HG03196 (cell line): Measurements from ENCODE around the gene SMCR8.
A peak's percentile ranks its signal among the peaks of the same experiment; 100 is the strongest.
"Not testable (repeated sequence)": the region's sequence is repeated elsewhere in the genome, so short reads cannot be mapped to it uniquely, and the experiment has no call there.

Source experiments
- ATAC-seq: cut with Tn5 transposase; IDR thresholded peaks from one replicate; pipeline ENCODE4 v1.9.1; 2021; ENCODE audit not compliant: unreplicated experiment

SMCR8 gene, protein sequence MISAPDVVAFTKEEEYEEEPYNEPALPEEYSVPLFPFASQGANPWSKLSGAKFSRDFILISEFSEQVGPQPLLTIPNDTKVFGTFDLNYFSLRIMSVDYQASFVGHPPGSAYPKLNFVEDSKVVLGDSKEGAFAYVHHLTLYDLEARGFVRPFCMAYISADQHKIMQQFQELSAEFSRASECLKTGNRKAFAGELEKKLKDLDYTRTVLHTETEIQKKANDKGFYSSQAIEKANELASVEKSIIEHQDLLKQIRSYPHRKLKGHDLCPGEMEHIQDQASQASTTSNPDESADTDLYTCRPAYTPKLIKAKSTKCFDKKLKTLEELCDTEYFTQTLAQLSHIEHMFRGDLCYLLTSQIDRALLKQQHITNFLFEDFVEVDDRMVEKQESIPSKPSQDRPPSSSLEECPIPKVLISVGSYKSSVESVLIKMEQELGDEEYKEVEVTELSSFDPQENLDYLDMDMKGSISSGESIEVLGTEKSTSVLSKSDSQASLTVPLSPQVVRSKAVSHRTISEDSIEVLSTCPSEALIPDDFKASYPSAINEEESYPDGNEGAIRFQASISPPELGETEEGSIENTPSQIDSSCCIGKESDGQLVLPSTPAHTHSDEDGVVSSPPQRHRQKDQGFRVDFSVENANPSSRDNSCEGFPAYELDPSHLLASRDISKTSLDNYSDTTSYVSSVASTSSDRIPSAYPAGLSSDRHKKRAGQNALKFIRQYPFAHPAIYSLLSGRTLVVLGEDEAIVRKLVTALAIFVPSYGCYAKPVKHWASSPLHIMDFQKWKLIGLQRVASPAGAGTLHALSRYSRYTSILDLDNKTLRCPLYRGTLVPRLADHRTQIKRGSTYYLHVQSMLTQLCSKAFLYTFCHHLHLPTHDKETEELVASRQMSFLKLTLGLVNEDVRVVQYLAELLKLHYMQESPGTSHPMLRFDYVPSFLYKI

DNA sequence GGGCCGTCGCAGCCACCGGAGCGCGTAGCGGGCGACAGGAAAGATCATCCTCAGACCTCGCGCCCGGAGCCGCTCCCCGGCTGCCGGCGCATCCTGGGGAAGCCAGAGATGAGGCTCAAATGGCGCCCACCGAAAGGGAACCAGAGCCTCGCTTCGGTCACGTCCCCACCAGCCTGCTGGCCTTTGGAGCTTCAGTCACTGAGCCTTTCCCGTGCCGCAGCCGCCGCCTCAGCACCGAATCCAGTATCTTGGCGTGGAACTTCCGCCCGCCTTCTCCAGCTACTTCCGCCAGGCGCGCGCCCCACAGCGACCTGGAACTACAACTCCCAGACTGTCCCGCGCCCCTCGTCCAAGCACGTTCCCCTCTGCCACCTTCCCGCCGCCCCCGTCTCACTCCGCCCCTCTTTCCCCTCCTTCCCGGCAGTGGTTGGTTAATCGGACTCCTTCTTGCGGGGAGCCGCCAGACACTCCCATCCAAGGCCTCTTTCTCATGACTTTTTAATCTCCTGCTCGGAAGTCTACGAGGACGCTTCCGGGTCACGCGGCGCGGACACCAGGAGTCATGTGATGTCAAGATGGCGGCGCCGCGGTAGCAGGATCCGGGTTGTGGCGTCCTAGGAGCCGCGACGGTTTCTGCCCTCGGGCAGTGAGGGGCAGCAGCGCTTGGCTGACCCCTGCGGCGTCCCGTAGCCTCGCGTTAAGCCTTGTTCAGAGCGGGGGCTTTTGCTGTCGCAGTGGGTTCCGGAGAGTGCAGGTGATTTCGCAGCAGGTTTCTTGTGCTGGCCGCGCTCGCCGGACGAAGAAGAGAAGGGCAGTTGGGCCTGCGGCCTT, at the start of gene SMCR8, which contains the start of gene TOP3A:
Gene SMCR8, plus strand, starts transcription at position 563 of the 831 bp plus-strand sequence. CDS start 497 bp downstream, outside the sequence.
Gene TOP3A, minus strand, starts transcription at position 264 of the 831 bp plus-strand sequence. Its CDS starts 216 bp downstream, at position 48.
- ATAC-seq = peak; percentile 73

- ATAC-seq = no peak
Measured at GRCh38 chr17:18267366-18267765, 47.7 kb upstream of the SMCR8 start.

DNA sequence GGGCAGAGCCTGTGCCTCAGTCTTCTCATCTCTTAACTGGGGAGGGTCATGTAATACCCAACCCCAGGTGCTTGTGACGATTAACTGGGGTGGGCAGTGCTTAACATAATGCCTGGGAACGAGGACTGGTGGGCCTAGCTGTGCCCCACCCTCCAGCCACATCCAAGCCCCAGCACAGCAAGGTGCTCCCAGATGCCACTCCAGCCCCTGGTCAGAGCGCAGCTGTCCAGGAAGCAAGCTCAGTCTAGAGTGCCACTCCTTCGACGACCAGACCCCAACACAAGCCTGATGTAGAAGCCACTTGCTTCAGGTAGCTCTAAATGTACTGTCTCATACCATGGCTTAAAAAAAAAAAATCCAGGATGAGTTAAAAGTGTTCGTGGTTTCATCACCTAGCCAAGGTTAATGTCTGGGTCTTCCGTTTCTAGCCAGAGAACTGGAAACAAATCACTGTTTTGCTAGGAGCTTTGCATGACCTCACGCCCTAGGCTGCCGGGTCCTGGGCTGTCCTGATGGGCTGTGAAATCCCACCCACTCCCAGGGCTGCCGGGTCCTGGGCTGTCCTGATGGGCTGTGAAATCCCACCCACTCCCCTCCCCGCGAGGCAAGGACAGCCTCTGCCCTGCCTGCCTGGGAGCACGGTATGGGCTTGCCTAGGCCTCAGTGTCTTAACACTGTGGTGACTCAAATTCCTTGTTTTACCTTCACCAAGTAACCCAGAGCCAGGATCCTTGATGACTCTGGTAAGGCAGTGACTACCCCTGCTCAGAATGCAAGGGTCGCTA, 47.0 kb upstream of the SMCR8 start:
- no peak for ATAC-seq

DNA sequence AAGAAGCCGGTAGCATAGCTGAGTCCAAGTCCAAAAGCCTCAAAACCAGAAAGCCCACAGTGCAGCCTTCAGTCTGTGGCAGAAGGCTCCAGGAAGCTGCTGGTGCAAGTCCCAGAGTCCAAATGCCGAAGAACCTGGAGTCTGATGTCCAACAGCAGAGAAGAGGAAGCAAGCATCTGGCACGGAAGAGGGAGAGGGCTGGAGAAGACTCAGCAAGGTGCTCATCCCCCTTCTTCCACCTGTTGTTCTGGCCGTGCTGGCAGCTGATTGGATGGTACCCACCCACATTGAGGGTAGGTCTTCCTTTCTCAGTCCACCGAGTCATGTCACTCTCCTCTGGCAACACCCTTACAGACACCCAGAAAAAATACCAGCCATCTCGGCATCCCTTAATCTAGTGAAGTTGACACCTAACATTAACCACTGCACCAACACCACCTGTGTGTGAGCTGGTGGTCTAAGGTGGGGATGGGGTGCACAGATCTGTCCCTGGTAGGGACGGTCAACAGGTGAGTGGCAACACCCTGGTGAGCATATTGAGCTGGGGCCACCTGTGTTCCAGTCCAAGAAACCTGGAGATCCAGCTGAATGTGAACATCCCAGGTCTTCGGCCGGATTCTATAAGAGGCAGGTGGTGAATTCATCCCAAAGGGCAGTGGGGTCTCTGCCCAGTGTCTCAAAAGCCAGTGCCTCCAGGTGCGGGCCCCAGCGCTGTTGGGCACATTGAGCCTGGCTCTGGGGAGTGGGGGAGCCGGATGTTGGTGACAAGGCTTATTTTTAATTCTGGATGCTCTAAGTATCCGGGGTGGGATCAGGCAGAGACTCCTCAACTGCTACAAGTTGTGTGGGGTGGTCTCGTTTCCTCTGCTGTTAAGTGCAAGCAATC, 44.8 kb upstream of the SMCR8 start:
- no peak for ATAC-seq

DNA sequence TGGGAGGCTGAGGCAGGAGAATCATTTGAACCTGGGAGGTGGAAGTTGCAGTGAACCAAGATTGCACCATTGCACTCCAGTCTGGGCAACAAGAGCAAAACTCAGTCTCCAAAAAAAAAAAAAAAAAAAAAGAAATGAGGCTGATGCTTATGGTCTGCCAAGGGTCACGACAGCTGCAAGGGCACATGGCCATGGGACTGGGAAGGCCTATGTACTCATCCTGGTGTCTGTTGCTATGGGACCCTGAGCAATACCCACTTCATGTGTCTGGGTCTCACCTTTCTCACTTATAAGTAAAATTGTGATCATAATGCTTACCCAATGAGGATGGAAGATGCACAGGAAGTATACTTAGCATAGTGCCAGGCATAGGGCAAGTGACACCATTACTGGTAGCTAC, 38.0 kb upstream of the SMCR8 start:
- no peak for ATAC-seq

GRCh38 chr17:18278867-18279266, 36.2 kb upstream of the SMCR8 start:
- ATAC-seq = no peak

DNA sequence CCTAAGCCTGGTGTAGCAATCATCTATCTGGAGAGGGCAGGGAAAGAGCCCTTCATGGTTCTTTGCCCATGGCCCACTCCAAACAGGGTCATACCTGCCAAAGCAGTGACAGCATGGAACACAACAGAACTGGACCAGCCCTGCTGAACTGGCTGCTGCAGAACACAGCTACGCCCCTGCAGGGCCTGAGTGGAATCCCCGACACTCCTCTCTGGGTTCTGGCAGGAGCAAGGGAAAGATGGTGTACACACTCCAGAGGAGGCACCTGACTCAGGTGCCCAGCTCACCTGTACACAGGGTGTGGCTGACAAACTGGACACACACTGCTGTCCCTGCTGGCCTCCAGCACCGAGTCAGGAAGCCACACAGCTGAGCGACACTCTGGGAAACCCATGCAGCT, 34.8 kb upstream of the SMCR8 start:
- no peak for ATAC-seq

GRCh38 chr17:18280766-18281371, 34.2 kb upstream of the SMCR8 start:
- ATAC-seq = no peak

DNA sequence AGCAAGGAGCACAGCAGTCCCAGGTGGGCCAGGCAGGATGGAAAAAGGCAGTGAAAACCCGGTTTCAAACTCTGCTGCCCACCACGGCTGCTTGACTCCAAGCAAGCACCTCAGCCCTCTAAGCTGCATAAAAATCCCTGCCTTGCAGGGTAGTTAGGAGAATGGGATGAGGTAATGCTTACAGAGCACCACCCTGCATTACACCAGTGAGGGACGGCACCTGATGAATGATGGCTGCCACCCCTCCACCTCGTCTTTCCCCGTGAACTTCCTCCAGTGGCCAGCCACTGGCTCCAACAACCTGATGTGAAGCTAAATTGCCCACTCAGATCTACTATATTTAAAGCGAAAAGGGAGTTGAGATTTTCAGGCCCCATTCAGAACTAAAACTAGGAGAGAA, 33.3 kb upstream of the SMCR8 start:
- no peak for ATAC-seq

DNA sequence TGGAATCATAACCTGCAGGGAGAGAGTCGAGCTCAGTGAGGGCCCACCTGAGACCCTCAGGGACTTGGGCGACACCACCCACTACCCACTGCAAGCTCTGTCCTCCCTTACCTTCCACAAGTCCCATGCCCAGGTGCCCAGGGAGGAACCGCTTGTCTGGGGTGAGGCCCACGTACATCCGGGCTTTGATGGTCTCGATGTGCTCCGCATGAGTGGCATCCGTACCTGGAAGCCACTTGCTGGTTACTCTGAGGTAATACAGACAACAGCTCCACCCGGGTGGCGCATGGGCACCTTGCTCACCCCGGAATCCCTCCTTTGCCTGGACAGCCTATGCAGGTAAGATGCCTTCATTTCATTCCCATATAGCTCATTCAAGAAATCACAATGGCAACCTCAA, 29.8 kb upstream of the SMCR8 start:
- no peak for ATAC-seq

- ATAC-seq = no peak
Measured at GRCh38 chr17:18291718-18292540, 23.2 kb upstream of the SMCR8 start.

DNA sequence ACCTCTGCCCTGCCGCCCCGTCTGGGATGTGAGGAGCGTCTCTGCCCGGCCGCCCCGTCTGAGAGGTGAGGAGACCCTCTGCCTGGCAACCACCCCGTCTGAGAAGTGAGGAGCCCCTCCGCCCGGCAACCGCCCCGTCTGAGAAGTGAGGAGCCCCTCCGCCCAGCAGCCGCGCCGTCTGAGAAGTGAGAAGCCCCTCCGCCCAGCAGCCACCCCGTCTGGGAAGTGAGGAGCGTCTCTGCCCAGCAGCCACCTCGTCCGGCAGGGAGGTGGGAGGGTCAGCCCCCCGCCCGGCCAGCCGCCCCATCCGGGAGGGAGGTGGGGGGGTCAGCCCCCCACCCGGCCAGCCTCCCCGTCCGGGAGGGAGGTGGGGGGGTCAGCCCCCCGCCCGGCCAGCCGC, 17.0 kb upstream of the SMCR8 start:
- ATAC-seq = not testable (repeated sequence)

DNA sequence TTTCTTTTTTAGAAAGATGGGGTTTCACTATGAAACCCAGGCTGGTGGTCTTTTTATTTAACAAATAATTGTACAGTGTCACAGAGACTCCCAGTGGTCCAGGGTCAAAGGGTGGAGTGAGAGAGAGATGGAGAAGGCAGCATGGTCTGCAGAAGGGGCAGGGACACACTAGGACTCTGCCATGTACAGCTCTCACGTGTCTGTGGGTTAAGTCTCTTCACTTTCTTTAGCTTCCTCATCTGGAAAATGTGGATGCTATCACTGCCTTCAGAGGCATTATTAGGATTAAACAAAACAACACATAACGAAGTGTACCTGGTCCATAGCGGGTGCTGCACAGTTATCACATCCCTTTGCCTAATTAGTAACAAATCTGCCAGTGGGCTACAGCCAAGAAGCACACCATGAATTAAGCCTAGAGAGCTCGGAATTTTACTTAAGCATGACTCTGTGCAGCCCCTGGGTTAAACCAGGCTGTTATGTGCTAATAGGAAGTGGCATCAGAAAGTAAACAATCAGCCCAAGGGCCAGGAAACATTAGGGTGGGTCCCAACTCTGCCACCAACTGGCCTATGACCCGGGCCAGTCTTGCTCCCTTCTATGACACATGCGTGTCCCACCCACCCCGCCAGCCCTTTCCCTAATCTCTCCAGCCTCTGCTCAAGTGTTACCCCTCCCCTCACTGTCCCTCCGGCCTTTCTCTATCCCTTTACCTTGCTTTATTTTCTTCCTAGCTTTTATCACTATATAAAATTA, 14.2 kb upstream of the SMCR8 start:
- ATAC-seq = no peak

DNA sequence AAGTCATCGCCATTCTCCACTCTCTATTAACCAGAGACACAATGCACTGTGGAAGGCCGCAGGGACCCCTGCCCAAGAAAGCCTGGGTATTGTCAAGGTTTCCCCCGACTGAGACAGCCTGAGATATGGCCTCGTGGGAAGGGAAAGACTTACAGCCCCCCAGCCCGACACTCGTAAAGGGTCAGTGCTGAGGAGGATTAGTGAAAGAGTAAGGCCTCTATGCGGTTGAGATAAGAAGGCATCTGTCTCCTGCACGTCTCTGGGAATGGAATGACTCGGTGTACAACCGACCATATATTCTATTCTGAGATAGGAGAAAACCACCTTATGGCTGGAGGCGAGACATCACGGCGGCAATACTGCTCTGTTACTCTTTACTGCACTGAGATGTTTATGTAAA, 11.9 kb upstream of the SMCR8 start:
- ATAC-seq = not testable (repeated sequence)

DNA sequence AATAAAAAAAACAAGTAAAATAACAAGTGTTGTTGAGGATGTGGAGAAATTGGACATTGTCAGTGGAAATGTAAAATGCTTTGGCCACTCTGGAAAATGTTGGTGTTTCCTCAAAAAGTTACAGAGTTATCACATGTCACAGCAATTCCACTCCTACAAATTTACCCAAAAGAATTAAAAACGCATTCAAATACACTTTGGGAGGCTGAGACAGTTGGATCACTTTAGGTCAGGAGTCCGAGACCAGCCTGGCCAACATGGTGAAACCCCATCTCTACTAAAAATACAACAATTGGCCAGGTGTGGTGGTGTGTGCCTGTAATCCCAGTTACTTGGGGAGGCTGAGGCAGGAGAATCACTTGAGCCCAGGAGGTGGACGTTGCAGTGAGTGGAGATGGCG, 5.9 kb upstream of the SMCR8 start:
- no peak for ATAC-seq

GRCh38 chr17:18314059-18314730, 898 bp upstream of the SMCR8 start:
- peak; percentile 20 for ATAC-seq

DNA sequence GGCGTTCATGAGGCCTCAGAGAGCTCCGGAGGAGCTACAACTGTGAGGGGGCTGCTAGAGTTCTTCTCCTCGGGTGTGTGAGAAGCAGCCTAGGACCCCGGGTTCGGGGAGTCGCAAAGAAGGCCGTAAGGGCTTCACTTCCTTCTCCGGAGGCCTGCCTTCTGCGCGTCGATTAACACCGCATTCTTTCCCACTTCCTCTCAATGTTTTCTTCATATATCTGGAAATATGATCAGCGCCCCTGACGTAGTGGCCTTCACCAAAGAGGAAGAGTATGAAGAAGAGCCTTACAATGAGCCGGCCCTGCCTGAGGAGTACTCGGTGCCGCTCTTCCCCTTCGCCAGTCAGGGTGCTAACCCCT, 449 bp downstream of the SMCR8 start:
- no peak for ATAC-seq
